HG03342 (cell line): Measurements from ENCODE around the gene NPAS2.

ENCODE experiments used
- ATAC-seq: cut with Tn5 transposase; IDR thresholded peaks from one replicate; pipeline ENCODE4 v1.9.1; 2021; ENCODE audit warnings: mild to moderate bottlenecking, moderate library complexity; ENCODE audit not compliant: unreplicated experiment

Gene NPAS2, protein sequence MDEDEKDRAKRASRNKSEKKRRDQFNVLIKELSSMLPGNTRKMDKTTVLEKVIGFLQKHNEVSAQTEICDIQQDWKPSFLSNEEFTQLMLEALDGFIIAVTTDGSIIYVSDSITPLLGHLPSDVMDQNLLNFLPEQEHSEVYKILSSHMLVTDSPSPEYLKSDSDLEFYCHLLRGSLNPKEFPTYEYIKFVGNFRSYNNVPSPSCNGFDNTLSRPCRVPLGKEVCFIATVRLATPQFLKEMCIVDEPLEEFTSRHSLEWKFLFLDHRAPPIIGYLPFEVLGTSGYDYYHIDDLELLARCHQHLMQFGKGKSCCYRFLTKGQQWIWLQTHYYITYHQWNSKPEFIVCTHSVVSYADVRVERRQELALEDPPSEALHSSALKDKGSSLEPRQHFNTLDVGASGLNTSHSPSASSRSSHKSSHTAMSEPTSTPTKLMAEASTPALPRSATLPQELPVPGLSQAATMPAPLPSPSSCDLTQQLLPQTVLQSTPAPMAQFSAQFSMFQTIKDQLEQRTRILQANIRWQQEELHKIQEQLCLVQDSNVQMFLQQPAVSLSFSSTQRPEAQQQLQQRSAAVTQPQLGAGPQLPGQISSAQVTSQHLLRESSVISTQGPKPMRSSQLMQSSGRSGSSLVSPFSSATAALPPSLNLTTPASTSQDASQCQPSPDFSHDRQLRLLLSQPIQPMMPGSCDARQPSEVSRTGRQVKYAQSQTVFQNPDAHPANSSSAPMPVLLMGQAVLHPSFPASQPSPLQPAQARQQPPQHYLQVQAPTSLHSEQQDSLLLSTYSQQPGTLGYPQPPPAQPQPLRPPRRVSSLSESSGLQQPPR

GRCh38 chr2:100819370-100820272 lies at the start of gene NPAS2:
Gene NPAS2 (plus strand): TSS chr2:100820139. CDS start chr2:100904755, 84,616 bp downstream.
- no peak for ATAC-seq

DNA sequence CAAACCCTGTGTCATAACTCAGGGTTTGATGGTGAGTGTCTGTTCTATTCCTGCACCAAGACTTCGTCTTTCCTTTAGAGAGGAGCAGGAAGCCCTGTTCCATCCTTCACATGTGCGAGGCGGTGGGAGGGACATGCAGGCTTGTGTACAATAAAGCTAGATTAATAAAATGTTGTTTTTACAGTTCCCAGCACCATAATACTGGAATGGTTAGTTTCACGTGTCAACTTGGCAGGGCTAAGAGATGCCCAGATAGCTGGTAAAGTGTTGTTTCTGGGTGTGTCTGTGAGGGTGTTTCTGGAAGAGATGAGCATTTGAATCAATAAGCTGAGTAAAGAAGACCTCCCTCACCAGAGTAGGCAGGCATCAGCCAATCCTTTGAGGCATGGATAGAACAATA lies 48.8 kb upstream of the NPAS2 start:
- no peak for ATAC-seq

DNA sequence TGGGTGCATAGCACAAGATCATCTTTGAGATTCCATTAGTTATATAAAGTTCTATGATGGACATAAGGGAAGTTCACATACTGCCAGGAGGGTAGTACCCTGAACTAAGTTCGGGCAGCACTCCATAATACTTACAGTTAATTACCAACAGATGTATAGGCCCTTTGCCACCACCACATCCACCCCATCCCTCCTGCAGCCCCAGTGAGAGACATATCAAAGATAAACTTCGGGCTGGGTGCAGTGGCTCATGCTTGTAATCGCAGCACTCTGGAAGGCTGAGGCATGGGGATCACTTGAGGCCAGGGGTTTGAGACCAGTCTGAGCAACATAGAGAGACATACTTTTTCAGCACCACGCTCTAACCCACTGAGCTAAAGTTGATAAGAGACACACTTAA lies 46.4 kb upstream of the NPAS2 start:
- no peak for ATAC-seq

- ATAC-seq, result no peak
Measured at GRCh38 chr2:100776445-100776844, 43.5 kb upstream of the NPAS2 start.

DNA sequence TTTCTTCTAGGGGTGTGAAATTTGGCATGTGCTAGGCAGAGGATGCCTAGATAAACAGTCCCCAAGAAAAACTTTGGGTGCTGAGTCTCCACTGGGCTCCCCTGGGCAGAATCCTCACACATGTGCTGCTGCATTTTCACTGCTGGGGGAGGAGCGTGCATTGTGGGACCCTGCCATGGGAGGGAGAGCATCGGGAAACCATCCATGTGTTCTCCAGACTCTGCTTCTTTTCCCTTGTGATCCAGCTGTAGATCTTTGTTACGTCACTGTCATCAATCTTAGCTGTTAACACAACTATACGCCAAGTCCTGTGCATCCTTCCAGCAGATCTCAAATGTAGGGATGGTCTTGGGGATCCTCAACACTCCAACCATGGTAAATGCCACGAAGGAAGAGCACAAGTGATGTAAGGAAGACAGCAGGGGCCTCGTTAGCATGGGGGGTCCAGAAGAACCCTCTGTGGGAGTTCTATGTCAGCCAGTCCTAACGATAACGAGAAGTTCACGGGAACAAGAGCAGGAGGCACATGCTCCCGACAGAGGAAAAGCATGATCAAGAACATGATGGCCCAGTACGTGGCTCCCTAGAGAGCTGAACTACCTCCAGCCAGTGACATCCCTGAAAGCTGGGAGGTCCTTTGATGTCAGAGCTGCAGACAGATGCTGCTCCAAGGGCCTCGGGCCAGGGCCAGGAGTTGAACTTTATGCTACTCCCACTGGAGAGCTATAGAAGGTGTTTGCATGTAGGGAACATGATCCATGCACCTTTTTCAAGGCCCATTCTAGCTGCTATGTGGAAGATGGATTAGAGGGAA lies 41.1 kb upstream of the NPAS2 start:
- no peak for ATAC-seq

DNA sequence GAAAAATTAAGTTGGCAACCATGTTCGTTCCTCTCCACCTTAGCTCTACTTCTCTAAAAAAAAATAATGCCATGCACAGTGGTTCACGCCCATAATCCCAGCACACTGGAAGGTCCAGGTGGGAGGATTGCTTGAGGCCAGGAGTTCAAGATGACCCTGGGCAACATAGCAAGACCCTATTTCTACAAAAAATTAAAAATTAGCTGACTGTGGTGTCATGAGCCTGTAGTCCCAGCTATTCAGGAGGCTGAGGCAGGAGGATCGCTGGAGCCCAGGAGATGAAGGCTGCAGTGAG lies 40.1 kb upstream of the NPAS2 start:
- no peak for ATAC-seq

DNA sequence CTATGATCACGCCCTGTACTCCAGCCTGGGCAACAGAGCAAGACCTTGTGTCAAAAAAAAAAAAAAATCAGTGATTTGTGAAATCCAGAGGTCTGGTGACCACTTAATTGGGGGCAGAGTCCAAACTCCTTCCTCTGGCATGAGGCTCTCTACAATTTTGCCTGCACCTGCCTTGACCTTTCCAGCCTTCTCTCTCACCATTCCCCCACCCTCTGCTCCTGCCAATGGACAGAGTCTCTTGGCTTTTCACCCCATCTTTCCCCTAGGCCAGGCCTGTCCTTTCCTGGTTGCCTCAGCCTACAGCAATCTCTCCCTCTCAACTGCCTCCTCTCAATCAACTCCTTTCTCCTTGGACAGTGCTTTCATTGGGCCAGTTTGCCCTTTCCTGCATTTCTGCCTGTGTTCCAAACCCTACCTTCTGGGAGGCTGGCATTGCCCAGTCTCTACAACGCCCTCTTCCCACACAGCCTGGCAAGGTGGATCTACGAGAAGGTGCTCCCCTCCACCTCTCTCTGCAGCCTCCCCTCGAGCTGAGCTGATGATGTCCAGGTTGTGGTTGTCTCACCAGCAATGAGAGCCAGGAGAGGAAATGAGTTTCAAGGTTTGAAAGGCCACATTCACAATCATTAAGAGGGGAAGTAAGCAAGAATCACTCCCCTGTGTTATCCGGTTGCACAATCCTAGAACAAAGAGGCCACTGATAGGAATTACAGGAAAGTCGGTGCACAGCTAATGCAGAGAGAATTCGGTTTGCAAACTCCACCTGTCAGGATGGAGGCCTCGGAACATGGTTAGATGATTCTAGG lies 39.5 kb upstream of the NPAS2 start:
- no peak for ATAC-seq

GRCh38 chr2:100781009-100781325 lies 39.0 kb upstream of the NPAS2 start:
- ATAC-seq, result no peak

GRCh38 chr2:100781523-100782379 lies 38.2 kb upstream of the NPAS2 start:
- no peak for ATAC-seq

- no peak for ATAC-seq
Measured at GRCh38 chr2:100782380-100782878, 37.5 kb upstream of the NPAS2 start.

DNA sequence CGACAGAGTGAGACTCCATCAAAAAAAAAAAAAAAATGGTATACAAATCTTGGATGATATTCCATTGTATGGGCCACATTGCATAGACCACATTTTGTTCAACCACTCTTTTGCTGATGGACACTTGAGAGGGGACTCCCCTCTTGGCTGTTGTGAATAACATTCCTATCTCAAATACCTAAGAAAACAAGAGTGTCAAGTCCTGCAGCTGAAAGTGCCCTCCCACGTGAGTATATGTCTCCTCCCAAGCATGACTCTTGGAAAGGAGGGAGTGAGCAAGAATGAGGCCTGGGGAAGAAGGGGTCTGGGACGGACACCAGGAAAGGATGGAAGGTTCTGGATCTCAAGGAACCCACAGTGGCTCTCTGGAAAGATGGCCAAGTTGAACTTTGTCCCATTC lies 36.0 kb upstream of the NPAS2 start:
- ATAC-seq, result no peak

DNA sequence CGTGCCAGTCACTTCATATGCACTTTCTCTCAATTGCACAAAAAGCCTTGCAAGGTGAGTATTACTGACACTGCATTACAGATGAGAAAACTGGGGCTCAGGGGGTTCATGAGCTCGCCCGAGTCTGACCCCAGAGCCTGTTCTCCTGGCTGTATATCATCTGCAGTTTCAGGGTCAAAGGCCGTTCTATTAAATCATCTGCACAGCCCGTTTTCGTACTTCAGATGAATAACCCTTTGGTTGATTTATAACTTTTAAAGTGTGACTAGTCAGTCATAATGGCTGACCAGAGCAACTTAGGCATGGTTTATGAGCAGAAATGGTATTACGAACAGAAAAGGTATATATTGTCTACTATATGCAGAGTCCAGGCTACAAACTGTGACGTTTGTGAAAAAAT lies 35.3 kb upstream of the NPAS2 start:
- ATAC-seq, result no peak

- ATAC-seq, result no peak
Measured at GRCh38 chr2:100785626-100786296, 34.2 kb upstream of the NPAS2 start.

- ATAC-seq, result no peak
Measured at GRCh38 chr2:100786297-100786658, 33.7 kb upstream of the NPAS2 start.

- no peak for ATAC-seq
Measured at GRCh38 chr2:100786985-100787384, 33.0 kb upstream of the NPAS2 start.

GRCh38 chr2:100789361-100789760 lies 30.6 kb upstream of the NPAS2 start:
- ATAC-seq, result no peak

DNA sequence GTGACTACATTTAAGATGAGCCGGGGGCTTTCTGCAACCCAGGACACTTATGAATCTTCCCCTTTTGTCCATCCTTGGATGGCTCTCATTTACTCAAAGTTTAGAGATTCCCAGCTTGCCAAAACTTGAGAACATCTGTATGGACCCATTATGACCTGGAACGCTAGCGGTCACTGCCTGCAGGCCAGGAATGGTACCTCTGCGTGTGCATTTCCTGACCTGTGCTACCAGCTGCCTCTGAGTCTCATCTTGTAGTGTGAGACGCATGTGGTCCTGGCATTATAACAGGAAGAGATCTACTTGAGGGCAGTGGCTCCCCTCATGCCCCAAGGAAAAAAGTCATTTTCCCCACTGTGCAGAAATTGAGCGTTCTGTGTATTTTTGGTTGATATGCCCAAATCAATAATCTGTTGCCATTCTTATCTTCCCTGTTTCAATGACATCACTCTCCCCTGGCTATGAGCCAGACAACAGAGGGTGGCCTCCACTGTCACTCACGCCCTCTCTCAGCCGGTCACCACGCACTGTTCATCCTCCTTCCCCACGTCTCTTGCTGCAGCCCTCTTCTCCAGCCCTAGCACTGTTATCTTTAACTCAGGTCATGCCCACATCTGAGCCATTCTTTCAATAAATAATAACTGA lies 28.5 kb upstream of the NPAS2 start:
- no peak for ATAC-seq

DNA sequence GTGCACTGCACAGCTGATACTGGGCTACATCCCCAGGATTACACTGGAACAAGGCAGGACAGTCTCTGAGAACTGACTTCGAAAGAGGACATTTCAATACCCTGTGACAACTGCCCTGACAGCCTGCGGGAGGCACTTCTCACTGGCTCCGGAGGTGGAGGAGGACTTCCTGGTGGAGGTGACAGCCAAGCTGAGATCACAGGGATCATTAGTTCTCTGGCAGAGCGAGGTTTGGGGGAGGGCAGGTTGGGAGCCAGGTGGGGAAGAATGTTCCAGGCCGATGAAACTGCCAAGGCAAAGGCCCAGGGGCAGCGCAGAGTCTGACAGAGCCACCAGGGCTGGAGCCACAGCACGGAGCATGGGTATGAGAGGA lies 28.0 kb upstream of the NPAS2 start:
- no peak for ATAC-seq
